Brain microvascular endothelial cell (primary cell): Measurements from ENCODE around the gene UIMC1.
A peak's percentile ranks its signal among the peaks of the same experiment; 100 is the strongest.
"Not testable (repeated sequence)": the region's sequence is repeated elsewhere in the genome, so short reads cannot be mapped to it uniquely, and the experiment has no call there.

Experiments used
- DNase-seq: peaks from one replicate; pipeline ENCODE4 v3.0.0-alpha.2; 2020
- H3K27ac ChIP-seq: fragments of 250-450 bp; sonication (Bioruptor Pico); 2 replicates; pipeline ENCODE4 v1.5.1; 2020; ENCODE audit warnings: mild to moderate bottlenecking, moderate library complexity
- H3K27me3 ChIP-seq: fragments of 250-450 bp; sonication (Bioruptor Pico); replicated peaks from 2 replicates; pipeline ENCODE4 v1.5.1; 2020; ENCODE audit warnings: mild to moderate bottlenecking
- H3K36me3 ChIP-seq: fragments of 250-450 bp; sonication (Bioruptor Pico); replicated peaks from 2 replicates; pipeline ENCODE4 v1.5.1; 2020; ENCODE audit warnings: mild to moderate bottlenecking
- H3K4me3 ChIP-seq: 2 replicates; pipeline ENCODE4 v1.5.1; 2011; ENCODE audit warnings: low read depth, mild to moderate bottlenecking, control low read depth, low read length, moderate library complexity
- in situ Hi-C: cut with HindIII; loops from 2 replicates; pipeline ENCODE4 v1.10.0; 2017; ENCODE audit warnings: low sequenced_read_pairs, low pct_ligation_motif_present
- TF ChIP-seq, protein P1 (sequence below): IDR thresholded peaks from 2 replicates; pipeline ENCODE4 v1.5.1; 2011; ENCODE audit warnings: low read depth, mild to moderate bottlenecking, moderate library complexity, low read length, control low read depth, inconsistent platforms; ENCODE audit errors: missing control alignments

The UIMC1 gene

DNA sequence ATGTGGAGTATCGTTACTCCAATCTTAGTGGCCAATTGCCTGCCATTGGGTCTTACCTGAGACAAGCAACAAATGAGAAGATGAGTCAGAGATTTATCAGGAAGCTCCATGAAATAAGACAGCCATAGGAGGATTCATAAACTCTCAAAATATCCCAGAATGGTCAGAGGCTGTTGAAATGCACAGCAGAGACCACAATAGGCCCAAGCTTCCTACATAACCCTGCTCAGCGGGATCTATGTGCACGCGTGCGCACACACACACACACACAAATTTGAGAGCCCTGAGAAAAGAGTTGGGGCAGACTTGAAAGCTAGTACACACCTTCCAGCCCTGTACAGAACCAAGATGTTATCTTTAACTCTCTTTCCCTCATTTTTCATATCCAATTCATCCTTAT, 9.8 kb downstream of the UIMC1 start:
- no peak overlapping the region for H3K27ac ChIP-seq
- H3K36me3 ChIP-seq, result no peaks in the 10 kb centered on the region
- no peaks in the 10 kb centered on the region for H3K27me3 ChIP-seq
- TF ChIP-seq, protein P1, sequence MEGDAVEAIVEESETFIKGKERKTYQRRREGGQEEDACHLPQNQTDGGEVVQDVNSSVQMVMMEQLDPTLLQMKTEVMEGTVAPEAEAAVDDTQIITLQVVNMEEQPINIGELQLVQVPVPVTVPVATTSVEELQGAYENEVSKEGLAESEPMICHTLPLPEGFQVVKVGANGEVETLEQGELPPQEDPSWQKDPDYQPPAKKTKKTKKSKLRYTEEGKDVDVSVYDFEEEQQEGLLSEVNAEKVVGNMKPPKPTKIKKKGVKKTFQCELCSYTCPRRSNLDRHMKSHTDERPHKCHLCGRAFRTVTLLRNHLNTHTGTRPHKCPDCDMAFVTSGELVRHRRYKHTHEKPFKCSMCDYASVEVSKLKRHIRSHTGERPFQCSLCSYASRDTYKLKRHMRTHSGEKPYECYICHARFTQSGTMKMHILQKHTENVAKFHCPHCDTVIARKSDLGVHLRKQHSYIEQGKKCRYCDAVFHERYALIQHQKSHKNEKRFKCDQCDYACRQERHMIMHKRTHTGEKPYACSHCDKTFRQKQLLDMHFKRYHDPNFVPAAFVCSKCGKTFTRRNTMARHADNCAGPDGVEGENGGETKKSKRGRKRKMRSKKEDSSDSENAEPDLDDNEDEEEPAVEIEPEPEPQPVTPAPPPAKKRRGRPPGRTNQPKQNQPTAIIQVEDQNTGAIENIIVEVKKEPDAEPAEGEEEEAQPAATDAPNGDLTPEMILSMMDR, result no peak
- in situ Hi-C loops, result no loop called here
- H3K4me3 ChIP-seq, result no peak overlapping the region
- no peak for DNase-seq

DNA sequence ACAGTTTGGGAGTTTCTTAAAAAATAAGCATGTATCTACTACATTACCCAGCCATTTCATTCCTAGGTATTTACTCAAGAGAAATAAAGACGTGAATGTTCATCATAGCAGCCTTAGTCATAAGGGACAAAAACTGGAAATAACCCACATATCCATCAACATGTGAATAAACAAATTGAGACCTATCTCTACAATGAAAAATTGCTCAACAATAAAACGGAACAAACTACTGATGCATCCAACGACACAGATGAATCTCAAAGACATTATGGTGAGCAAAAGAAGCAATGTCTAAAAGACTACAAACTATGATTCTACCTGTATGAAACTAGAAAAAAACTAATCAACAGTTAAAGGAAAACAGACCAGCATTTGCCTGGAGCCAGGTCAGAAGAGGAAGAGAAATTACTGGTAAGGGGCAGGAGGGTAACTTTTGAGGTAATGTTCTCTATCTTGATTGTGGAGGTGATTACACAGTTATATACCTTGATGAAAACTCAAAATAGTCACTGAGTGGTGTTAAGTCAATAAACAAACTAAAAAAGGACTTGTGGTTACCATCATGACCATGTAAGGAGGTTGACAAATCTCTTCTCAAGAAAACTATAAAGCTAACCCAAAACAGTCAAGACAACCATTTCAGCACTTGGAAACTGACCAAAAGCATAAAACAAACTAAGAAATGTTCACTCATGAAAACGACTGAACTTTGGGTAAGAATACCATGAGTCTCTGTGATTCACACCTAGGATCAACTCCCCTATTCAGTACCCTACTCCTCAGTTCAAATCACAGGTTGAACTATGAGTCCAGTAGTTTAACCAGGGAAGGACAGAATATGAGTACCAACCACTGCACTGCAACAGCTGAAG, 10.4 kb downstream of the UIMC1 start:
- in situ Hi-C loops, result no loop called here
- Histone ChIP-seq H3K36me3 (no peaks in the 10 kb centered on the region), H3K27ac (no peak overlapping the region), H3K4me3 (no peak overlapping the region), H3K27me3 (no peaks in the 10 kb centered on the region)
- TF ChIP-seq, protein P1, result no peak
- peak; percentile 9 for DNase-seq

DNA sequence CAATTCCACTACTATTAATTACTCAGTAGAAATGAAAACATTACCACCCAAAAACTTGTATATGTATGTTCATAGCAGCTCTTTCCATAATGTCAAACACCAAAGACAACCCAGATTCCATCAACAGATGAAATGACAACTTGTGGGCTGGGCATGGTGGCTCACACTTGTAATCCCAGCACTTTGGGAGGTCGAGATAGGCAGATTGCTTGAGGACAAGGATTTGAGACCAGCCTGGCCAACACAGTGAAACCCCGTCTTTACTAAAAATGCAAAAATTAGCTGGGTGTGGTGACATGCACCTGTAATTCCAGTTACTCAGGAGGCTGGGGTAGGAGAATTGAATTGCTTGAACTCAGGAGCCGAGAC, 11.5 kb downstream of the UIMC1 start:
- no peaks in the 10 kb centered on the region for H3K27me3 ChIP-seq
- no peak overlapping the region for H3K4me3 ChIP-seq
- H3K36me3 ChIP-seq, result no peaks in the 10 kb centered on the region
- peak overlapping the region; percentile 12 for H3K27ac ChIP-seq
- in situ Hi-C loops, result no loop called here
- TF ChIP-seq, protein P1, result no peak
- DNase-seq, result no peak

DNA sequence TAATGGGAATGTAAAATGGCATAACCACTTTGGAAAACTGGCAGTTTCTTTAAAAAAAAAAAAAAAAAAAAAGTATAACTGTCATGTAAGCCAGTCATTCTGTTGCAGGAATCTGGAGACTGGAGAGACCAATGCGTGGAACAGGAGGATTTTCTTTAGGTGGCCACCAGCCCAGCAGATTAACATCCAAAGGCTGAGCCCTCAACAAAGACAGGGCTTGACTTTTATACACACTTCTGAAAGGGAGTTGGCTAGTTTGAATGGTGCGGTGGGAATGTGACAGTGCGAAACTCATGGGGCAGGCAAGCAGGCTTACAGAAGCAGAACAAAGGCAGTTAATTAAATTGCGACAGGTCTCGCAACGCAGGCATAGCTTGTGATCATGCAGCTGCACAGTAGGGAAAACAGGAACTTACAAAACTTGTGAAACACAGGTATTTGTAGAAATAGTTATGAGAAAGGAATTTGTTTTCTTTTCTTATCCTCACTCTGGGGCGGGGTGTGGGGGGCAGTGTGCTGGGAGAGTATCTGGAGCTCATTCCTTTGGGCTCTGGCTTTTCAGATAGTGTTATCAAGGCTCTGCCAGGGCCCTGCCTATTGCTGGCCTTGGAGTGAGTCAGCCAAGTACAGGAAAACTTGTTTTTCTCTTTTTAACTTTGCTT, 12.0 kb downstream of the UIMC1 start:
- H3K4me3 ChIP-seq, result no peak overlapping the region
- no peaks in the 10 kb centered on the region for H3K36me3 ChIP-seq
- H3K27me3 ChIP-seq, result no peaks in the 10 kb centered on the region
- peak overlapping the region; percentile 12 for H3K27ac ChIP-seq
- peak; percentile 53 for DNase-seq
- in situ Hi-C loops, result no loop called here
- TF ChIP-seq, protein P1, result no peak

DNA sequence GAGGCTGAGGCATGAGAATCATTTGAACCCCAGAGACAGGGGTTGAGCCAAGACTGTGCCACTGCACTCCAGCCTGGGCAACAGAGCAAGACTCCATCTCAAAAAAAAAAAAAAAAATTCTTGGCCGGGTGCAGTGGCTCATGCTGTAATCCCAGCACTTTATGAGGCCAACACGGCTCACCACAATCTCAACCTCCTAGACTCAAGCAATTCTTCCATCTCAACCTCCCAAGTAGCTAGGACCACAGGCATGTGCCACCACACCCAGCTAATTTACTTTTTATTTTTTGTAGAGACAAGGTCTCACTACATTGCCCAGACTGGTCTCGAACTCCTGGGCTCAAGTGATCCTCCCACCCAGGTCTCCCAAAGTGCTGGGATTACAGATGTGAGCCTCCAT, 13.5 kb downstream of the UIMC1 start:
- DNase-seq, H3K27me3 ChIP-seq, in situ Hi-C loops, H3K4me3 ChIP-seq, H3K27ac ChIP-seq, H3K36me3 ChIP-seq: not testable (repeated sequence)

DNA sequence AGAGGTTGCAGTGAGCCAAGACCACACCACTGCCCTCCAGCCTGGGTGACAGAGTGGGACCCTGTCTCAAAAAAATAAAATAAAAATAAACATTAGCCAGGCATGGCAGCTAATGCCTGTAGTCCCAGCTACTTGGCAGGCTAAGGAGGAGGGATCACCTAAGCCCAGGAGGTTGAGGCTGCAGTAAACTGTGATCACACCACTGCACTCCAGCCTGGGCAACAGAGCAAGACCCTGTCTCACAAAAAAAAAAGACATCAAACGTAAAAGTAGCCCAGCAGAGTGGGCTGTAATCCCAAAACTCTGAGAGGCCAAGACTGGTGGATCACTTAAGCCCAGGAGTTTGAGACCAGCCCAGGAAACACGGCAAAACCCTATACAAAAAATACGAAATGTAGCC, 19.0 kb downstream of the UIMC1 start:
- TF ChIP-seq, protein P1, result no peak
- Histone ChIP-seq H3K4me3 (no peak overlapping the region), H3K27me3 (no peaks in the 10 kb centered on the region), H3K27ac (no peak overlapping the region), H3K36me3 (no peaks in the 10 kb centered on the region)
- in situ Hi-C loops, result no loop called here
- DNase-seq, result no peak
